ENCODE data around the gene RALGAPA2.

GRCh38 chr20:20459726-20460125 lies 252.7 kb downstream of the RALGAPA2 start:
- no peak for TF ChIP-seq CTCF (IDR thresholded peaks at IDR 0.05; ENCODE audit: low read depth, low read length)
- TF ChIP-seq POLR2A (IDR thresholded peaks at IDR 0.05; ENCODE audit: extremely low read depth, insufficient read length), result no peak
- TF ChIP-seq MAX (IDR thresholded peaks at IDR 0.05; ENCODE audit: low read depth, low read length), result no peak
